HUDEP-2 (cell line): ENCODE results near the gene AHCY.
"Not testable (repeated sequence)": the region's sequence is repeated elsewhere in the genome, so short reads cannot be mapped to it uniquely, and the experiment has no call there.

ENCODE experiments used
- DNase-seq, 76 experiments: peaks; one replicate each; lab custom pipeline; 2025; ENCODE audit not compliant: unreplicated experiment in 76 of 76; lab: John Stamatoyannopoulos, UW

Gene AHCY

DNA sequence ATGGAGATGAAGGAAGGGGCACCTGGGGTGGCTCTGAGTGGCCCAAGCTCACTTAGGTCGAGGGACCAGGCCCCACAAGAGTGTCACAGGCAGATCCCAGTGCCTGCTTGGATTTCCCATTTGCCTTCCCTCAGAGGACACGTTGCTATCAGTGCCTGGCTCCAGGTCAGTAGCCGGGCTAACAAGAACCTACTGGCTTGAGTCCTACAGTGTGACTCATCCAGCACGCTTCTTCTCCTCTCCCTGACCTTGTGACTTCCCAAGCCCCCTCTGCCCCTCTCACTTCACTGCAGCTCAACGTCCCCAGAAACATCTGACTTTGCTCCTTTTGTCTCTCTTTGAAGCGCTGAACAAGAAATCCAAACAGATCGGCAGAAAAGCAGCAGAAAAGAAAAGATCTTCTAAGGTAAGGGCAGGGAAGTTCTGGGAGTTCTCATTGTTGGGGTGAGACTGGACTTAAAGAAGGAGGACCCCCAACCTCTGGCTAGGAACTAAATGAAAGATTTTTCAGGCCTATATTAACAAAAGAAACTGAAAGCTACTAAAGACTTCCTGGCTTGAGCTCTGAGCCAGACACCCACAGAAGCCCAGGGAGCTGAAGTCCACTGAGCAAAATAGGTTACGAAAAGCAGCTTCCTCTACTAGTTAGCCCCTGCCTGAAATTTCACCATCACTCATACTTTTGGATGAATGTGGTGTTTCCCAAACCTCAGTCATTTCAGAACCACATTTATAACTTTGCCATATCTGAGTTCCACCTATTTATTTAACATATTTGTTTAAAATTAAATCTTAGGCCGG lies 40.5 kb downstream of the AHCY start:
- peak in 5 of 76 experiments; percentile 7 to 35 (median 19) for DNase-seq

DNA sequence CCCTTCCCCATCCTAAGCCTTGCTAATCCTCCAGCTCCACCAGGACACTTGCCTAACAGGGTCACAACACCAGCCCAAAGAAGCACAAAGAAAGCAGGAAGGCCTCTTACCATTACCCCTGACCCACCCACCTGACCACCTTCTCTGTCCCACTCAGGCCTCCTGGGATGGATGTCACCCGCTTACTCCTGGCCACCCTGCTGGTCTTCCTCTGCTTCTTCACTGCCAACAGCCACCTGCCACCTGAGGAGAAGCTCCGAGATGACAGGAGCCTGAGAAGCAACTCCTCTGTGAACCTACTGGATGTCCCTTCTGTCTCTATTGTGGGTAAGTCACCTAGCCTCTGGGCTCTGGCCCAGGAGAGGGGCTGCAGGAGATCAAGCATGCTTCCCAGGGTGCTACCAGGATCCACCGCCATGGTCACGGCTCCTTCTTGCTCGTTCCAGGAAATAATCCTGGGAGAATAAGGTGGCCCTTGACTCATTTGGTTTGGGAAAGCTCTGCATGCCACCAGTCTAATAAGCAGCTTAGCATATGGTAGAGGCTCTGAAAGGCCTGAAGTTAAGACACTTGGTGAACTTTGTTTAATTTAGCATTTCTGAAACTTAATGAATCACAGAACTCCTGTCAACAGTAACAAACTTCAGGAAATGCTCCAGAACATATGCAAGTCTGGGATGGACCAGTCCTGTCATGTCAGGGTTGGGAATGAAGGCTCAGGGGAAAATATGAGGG lies 42.8 kb downstream of the AHCY start:
- DNase-seq = no peak

DNA sequence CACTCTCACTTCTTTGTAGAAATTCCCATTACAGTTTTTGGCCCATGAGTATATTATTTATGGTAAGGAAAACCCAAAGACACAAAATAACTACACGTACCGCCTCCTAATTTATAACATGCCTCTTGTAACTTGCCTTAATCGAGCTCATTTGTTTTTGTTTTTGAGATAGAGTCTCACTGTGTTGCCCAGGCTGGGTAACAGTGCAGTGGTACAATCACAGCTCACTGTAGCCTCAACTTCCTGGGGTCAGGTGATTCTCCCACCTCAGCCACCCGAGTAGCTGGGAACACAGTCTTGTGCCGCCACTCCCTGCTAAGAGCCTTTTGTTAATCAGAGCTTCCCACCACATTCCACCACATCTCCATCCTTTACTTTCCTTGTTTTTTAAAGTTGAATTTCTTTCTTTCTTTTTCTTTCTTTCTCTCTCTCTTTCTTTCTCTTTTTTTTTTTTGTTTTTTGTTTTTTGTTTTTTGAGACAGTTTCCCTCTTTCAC lies 46.5 kb downstream of the AHCY start:
- DNase-seq = no peak

DNA sequence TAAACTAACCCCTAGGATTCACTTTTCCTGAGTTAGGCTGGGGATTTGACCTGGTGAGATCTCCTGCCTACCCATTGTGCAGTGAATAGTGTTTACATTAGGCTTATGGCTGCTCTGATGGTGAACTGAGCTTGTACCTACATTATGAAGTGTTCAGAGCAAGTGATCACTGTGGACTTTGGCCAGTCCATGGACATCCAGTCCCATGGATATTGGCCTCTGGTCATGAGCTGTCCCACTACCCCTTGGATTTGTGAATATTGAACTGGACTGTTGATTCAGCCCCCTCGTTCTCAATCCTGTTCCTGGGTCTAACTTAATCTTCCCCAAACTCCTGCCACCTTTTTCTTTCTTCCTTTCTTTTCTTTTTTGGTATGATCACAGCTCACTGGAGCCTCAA lies 48.2 kb downstream of the AHCY start:
- no peak for DNase-seq

DNA sequence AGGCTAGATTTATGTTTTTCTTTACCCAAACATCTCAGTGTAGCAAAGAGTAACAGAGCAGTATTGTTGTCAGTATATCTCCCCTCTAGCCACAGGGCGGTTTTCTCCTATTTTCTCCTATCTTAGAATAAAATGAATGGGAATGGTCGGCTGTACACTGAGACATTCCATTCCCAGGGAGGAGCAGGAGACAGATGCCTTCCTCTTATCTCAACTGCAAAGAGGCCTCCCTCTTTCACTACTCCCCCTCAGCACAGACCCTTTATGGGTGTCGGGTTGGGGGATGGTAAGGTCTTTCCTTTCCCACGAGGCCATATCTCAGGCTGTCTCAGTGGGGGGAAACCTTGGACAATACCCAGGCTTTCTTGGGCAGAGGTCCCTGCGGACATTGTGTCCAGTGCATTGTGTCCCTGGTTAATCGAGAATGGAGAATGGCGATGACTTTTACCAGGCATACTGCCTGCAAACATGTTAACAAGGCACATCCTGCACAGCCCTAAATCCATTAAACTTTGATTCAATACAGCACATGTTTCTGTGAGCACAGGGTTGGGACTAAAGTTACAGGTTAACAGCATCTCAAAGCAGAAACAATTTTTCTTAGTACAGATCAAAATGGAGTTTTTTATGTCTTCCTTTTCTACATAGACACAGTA lies 50.6 kb downstream of the AHCY start:
- not testable (repeated sequence) for DNase-seq

DNA sequence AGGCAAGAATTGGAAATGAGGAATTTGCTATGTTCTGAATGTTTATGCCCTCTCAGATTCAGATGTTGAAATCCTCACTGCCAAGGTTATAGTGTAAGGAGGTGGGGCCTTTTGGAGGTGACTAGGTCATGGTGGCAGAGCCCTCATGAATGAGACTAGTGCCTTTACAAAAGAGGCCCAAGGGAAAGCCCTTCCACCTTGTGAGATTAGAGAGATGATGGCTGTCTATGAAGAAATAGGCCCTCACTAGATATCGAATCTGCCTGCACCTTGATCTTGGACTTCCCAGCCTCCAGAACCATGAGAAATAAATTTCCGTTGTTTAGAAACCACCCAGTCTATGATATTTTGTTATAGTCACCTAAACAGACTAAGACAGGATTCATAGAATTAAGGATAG lies 51.5 kb downstream of the AHCY start:
- no peak for DNase-seq

DNA sequence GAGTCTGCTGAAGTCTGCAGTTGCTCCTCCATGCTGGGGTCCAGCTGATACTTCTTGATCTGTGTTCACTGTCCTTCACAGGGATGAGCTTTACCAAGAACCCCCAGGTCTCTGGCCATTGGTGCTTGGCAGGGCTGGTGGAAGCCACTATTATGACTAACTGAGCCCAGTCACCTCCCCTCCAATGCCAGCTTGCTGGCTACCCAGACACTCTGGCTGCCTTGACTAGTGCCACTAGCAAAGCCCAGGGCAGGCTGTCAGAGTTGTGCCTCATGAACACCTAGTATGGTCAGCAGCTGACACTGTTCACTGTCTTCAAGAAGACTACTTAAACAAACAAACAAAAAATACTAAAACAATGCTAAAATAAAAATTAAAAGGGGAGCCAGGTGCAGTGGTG lies 53.1 kb downstream of the AHCY start:
- DNase-seq = no peak

DNA sequence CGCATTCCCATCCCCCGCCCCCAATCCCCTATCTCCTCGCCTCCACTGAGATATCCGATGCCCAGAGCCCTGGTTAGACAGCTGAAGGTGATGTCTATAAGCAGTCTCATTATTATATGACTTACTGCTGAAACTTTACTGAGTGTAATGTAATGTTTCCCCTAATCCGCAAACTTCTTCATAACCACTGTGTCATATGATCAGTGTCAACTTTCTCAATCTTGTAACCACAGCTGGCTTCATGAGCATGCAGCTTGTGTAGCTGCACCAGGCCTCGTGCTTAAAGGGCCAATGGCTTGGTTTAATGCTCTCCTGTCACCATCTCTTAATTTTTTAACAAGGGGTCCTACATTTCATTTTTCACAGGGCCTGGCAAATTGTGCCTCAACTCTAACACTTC lies 53.9 kb downstream of the AHCY start:
- no peak for DNase-seq

DNA sequence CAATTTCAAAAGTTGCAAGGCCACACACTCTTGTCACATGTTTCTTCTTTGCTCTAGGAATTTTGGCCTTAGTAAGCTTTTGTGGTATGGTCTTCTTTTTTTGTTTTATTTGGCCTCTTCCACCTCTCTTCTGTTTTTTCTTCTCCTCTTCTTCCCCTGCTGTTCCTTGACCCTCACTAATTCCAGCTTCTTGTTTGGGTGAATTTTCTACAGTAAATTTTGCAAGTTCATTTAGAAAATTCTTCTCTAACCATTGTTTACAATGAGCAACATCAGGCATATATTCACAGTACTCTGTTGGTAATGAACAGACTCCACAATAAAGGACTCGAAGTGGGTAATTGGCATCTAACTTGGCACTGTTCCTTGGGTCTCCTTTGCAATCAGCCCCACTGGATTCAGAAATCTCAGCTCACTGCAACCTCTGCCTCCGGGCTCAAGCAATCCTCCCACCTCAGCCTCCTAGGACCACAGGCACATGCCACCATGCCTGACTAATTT lies 57.0 kb downstream of the AHCY start:
- DNase-seq = no peak

DNA sequence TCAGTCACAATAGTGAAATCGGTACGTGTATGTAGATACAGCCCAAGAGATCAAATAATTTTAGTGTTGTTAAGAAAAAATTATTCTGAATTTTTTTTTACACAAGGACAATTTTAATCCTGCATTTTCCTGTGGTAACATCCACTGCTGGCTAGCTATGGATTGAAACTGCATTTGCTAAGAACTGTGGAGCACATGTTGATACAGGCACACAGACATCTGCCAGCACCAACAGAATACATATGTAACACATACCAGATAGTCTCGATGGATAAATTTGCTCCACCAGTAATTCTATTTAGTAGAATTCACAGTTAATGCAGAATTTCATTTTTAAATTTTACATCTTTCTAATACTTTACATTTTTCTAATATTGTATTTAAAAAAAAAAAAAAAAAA lies 59.8 kb downstream of the AHCY start:
- no peak for DNase-seq

DNA sequence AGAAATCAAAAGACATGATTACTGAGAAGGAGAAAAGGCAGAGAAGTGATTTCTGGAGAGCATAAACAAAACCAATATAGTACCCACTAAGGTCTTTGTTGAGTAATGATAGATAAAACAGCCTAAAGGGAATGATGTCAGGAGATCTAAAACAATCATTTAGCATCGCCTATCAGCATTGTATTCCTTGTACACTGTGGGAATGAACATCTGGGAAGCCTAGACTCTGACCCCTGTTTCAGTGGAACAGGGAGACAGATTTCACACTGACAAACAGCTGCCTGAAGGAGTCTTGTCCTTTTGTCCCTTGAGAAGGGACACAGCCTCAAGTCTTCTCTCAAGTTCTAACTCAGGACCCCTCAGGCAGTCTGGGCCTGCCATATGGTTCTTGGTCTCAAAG lies 60.3 kb downstream of the AHCY start:
- DNase-seq = no peak

DNA sequence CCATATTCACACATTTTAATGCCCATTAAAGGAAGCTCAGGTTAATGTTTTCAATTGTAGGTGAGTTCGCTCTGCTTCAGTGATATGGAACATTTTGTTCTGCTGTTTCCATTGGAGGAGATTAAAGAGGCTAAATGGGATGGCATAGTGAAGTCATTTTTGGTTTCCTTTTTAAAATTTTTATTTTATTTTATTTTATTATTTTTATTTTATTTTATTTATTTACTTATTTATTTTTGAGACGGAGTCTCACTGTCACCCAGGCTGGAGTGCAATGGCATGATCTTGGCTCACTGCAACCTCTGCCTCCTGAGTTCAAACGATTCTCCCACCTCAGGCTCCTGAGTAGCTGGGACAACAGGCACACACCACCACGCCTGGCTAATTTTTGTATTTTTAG lies 61.1 kb downstream of the AHCY start:
- not testable (repeated sequence) for DNase-seq

DNA sequence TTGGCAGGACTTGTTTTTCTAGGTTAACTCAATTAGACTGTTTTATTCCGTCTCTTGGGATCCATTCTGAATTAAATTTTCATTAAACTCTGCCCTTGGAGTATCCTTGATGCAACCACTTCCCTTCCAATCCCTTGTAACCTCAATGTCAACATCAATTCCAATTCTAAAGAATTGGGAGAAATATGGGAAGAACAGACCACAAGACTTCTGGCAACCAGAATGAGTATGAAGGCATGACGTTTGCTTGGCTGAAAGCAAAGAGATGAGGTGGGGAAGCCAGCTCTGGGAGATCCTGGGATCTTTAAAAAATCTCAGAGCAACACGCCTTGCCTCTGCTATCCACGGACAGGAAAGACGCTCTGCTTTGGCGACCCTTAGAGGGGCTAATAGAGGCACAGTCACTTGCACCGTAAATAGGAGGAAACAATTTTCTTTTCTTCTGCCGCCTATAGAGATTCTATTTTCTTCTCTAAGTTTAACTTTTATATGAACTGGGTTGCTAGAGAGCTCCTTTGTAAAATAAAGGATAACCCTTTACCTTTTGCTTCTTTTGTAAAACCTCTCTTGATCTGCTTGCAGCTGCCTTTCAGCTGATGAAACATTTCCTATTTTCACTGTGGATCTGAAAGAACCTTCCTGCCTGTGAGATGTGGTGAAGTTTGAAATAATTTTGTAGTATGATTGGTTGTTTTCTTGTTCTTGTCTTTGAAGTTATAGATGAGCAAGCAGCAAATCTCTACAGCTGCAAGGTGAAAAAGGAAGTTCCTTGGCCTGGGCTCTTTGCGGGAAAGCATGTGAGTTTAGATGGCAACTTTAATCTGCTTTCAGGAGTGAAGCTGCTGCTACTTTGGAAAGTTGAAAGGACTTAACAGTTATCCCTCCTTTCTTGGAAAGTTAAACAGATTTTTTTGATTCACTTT lies 62.2 kb downstream of the AHCY start, which contains the start of gene ASIP:
TSS of gene ASIP (plus strand) at position 731 of the 923 bp plus-strand sequence. CDS start 18,952 bp downstream, outside the sequence.
- no peak for DNase-seq

DNA sequence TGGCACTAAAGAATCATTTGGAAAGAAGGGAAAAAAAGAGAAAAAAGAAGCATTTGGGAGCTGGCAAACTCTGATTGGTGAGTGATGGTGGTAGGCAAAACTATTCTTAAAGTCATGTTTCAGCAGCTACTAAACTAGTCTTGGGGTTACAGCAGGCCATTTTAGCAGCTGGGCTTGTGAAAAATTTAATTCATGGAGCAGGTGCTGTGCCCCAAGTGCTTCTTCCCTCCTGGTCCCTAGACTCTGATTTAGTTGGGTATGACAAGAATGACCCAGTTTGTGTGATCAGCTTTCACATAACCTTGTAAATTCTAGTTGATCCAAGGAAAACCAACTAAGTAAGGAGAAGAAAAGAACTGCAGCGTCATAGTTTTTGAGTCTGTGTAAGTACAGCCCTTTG lies 63.0 kb downstream of the AHCY start:
- no peak for DNase-seq

DNA sequence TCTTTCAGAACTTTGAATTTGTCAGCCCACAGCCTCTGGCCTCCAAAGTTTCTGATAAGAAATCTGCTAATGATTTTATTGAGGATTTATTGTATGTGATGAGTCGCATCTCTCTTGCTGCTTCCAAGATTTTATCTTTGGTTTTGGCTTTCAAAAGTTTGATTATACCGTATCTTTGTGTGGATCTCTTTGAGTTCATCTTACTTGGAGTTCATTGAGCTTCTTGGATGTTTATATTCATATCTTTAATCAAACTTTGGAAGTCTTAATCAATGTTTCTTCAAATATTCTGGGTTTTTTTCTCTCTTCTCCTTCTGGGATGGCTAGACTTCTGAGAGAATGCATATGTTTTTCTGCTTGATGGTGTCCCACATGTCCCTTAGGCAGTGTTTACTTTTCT lies 65.2 kb downstream of the AHCY start:
- no peak for DNase-seq

DNA sequence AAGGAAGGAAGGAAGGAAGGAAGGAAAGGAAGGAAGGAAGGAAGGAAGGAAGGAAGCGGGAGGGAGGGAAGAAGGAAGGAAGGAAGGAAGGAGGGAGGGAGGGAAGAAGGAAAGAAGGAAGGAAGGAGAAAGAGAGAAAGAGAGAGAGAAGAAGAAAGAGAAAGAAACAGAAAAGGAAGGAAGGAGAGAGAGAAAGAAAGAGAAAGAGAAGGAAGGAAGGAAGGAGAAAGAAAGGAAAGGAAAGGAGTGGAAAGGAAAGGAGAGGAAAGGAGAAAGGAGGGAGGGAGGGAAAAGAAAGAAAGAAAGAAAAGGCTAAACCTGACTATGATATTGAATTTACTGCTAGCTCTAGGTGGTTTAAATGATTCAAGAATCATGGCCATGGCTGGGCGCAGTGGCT lies 67.3 kb downstream of the AHCY start:
- no peak for DNase-seq

DNA sequence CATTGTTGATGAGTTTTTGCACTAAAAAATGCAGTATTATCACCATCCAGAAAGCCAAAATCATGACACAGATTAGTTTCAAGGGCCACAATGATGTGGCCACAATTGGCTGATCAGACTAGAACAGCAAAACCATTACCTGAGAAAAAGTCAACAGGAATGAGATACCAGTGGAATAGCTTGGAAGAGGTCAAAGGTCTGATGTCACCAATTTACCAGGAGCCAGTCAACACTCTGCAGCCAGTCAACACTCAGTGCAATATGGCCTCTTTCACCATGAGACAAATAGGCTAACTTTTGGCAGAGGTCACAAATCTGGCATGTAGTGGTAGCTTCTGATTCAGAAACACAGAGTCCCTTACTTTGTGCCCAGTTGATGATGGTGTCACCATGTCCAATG lies 69.5 kb downstream of the AHCY start:
- DNase-seq = no peak

DNA sequence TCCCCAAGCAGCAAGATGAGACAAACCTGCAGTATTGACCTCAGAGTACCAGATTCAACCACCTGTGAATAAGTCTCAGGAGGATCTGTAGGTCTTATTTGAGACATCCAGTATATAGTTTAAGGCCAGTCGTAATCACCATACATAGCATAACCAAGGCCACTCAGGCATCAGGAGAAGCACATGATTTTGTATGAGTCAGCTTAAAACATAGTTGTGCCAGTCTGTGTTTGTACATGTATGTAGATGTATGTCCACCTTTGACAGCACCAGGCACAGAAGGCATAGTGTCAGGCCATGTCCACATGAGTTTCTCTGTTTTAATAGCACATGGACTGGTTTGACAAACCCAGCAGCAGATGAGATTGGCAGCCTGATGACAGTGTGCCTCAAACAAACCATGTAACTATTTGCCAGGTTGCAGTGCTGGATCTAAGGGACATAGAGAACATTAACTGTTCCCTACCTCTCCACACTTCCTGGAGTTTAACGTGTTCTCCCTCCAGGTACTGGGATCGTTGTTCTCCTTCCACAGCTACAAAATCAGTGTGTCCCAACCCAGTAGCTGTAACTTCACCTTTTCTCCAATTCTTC lies 70.6 kb downstream of the AHCY start:
- no peak for DNase-seq

DNA sequence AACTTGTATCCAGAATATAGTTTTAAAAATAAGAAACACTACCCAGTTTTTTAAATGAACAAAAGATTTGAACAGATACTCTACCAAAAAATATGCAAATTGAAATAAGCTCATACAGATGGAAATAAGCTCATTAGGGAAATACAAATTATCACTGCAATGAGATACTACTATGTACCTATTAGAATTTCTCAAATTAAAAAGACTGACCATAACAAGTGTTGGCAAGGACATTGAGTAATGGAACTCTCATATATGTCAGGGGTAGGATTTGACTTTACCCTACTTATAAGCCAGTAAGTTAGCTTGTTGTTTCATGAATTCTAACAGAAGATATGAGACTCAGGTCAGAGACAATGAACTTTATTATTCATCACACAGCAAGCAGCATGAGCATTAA lies 71.5 kb downstream of the AHCY start:
- DNase-seq = no peak
